WTC11 (cell line): ENCODE data around the gene MTHFD1L. TPM values are rescaled to one million over a fixed set of nuclear protein-coding genes. Genes with fewer than 3 reads are reported as not detected.
"Not testable (repeated sequence)": the region's sequence is repeated elsewhere in the genome, so short reads cannot be mapped to it uniquely, and the experiment has no call there.

Experiments
- ATAC-seq: fragments of 200-7000 bp; cut with Tn5 transposase; 2 replicates; pipeline ENCODE4 v1.10.0; 2021; ENCODE audit warnings: mild to moderate bottlenecking, moderate library complexity
- CTCF ChIA-PET: fragments of 300-600 bp; sonication (Branson Sonifier 250); formaldehyde crosslinking; loops from one replicate; lab custom pipeline; 2021; ENCODE audit warnings: antibody characterized with exemption; lab: Charles Lee
- POLR2A ChIA-PET: fragments of 350-600 bp; sonication (Branson Sonifier 250); formaldehyde crosslinking; loops from one replicate; lab custom pipeline; 2021; ENCODE audit warnings: antibody characterized with exemption; lab: Charles Lee
- DNase-seq: peaks from one replicate; pipeline ENCODE4 v3.0.0; 2021; ENCODE audit warnings: low spot score
- H3K27ac Mint-ChIP-seq: 2 replicates; pipeline ENCODE4 v1.8.0; 2021; ENCODE audit warnings: mixed read lengths
- H3K27me3 Mint-ChIP-seq: 2 replicates; pipeline ENCODE4 v1.8.0; 2021; ENCODE audit warnings: low read depth, mild to moderate bottlenecking, moderate library complexity, mixed read lengths
- H3K36me3 Mint-ChIP-seq: 2 replicates; pipeline ENCODE4 v1.8.0; 2021; ENCODE audit warnings: mixed read lengths
- H3K4me1 Mint-ChIP-seq: 2 replicates; pipeline ENCODE4 v1.8.0; 2022; ENCODE audit warnings: mixed read lengths
- H3K4me3 Mint-ChIP-seq: 2 replicates; pipeline ENCODE4 v1.8.0; 2021; ENCODE audit warnings: mild to moderate bottlenecking, moderate library complexity, mixed read lengths
- H3K9me3 Mint-ChIP-seq: 2 replicates; pipeline ENCODE4 v1.8.0; 2021; ENCODE audit warnings: mixed read lengths
- CDX4 ChIP-seq: fragments of 250-450 bp; sonication (Bioruptor Pico); IDR thresholded peaks from 2 replicates; pipeline ENCODE4 v1.9.0; 2021; ENCODE audit warnings: moderate library complexity, mild to moderate bottlenecking, inconsistent platforms, borderline replicate concordance
- ESRRA ChIP-seq: sonication (generic); formaldehyde crosslinking; IDR thresholded peaks from 2 replicates; pipeline ENCODE4 v1.8.1; 2022; ENCODE audit warnings: mild to moderate bottlenecking, missing genetic modification reagents, borderline replicate concordance
- ETV6 ChIP-seq: sonication (generic); formaldehyde crosslinking; IDR thresholded peaks from 2 replicates; pipeline ENCODE4 v1.8.1; 2022; ENCODE audit warnings: mild to moderate bottlenecking, missing genetic modification reagents
- FOXP4 ChIP-seq: sonication (generic); formaldehyde crosslinking; IDR thresholded peaks from 2 replicates; pipeline ENCODE4 v1.8.0; 2022; ENCODE audit warnings: mild to moderate bottlenecking, missing genetic modification reagents
- JUN ChIP-seq: sonication (generic); formaldehyde crosslinking; IDR thresholded peaks from 2 replicates; pipeline ENCODE4 v1.8.0; 2023; ENCODE audit warnings: mild to moderate bottlenecking, missing genetic modification reagents
- NFATC4 ChIP-seq: fragments of 250-450 bp; sonication (Bioruptor Pico); IDR thresholded peaks from 2 replicates; pipeline ENCODE4 v1.9.0; 2021; ENCODE audit warnings: mild to moderate bottlenecking
- OVOL2 ChIP-seq: fragments of 250-450 bp; sonication (Bioruptor Pico); IDR thresholded peaks from 2 replicates; pipeline ENCODE4 v1.9.0; 2021; ENCODE audit warnings: mild to moderate bottlenecking, borderline replicate concordance
- SMAD3 ChIP-seq: sonication (generic); formaldehyde crosslinking; IDR thresholded peaks from 2 replicates; pipeline ENCODE4 v1.8.0; 2022; ENCODE audit warnings: missing genetic modification reagents, mild to moderate bottlenecking, borderline replicate concordance
- SMAD4 ChIP-seq: sonication (generic); formaldehyde crosslinking; IDR thresholded peaks from 2 replicates; pipeline ENCODE4 v1.8.0; 2022; ENCODE audit warnings: mild to moderate bottlenecking, missing genetic modification reagents
- TCF7 ChIP-seq: sonication (generic); formaldehyde crosslinking; IDR thresholded peaks from 2 replicates; pipeline ENCODE4 v1.8.0; 2022; ENCODE audit warnings: mild to moderate bottlenecking, low read depth, missing genetic modification reagents, moderate library complexity
- ZNF219 ChIP-seq: sonication (generic); formaldehyde crosslinking; IDR thresholded peaks from 2 replicates; pipeline ENCODE4 v1.8.0; 2023; ENCODE audit warnings: missing genetic modification reagents, mild to moderate bottlenecking, borderline replicate concordance
- ZNF512 ChIP-seq: sonication (generic); formaldehyde crosslinking; IDR thresholded peaks from 2 replicates; pipeline ENCODE4 v1.8.1; 2022; ENCODE audit warnings: missing genetic modification reagents, borderline replicate concordance
- total RNA-seq: library from RNA; stranded (reverse); gene quantifications from 3 replicates; pipeline ENCODE4 v1.2.3, GENCODE V29; 2021
- TF ChIP-seq, protein P1 (sequence below): sonication (generic); formaldehyde crosslinking; IDR thresholded peaks from 2 replicates; pipeline ENCODE4 v1.8.0; 2022; ENCODE audit warnings: mild to moderate bottlenecking, missing genetic modification reagents

Gene MTHFD1L
- total RNA-seq, 1 experiment from 2014 or later: 104 TPM

DNA sequence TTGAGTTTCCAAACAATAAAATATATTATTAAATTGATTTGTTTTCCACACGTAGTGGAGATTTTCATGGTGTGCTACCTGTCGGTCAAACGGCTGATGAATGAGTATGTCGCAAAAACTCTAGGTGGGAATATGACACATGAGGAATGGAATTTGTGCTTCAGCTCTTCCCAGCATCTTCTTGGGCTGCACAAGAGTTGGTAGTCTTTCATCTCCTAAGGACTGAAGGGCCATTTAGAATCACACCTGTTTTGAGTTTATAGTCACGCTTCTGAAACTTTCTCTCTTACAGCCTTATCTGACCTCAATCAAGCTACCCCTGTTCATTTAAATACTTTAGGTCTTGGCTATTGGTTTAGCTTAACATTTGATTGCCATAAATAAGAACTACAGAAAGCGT lies 216.6 kb downstream of the MTHFD1L start:
- H3K27ac Mint-ChIP-seq: no peak overlapping the region
- no peaks in the 10 kb centered on the region for H3K4me1 Mint-ChIP-seq
- no peak for TF ChIP-seq CDX4 (CRISPR knock-in tag)
- no peak for TF ChIP-seq FOXP4 (CRISPR knock-in tag)
- TF ChIP-seq ESRRA: no peak
- no peak for TF ChIP-seq SMAD4
- no peak for TF ChIP-seq ETV6 (CRISPR knock-in tag)
- TF ChIP-seq JUN (CRISPR knock-in tag): no peak
- TF ChIP-seq, all 79 proteins: peak for 0
- H3K9me3 Mint-ChIP-seq: no peaks in the 10 kb centered on the region
- ChIA-PET CTCF (interaction anchor here (0.8 to 1.2 kb wide), 4 partner anchors 62 to 242 kb away, joined by 3 to 6 read pairs (median 4); no protein-coding TSS in a partner anchor), POLR2A (interaction anchor here (0.6 kb wide), 1 partner anchor 18 kb away, joined by 5 read pairs; no protein-coding TSS in a partner anchor)
- ATAC-seq: no peak
- no peak for DNase-seq
- no peak overlapping the region for H3K4me3 Mint-ChIP-seq
- no peaks in the 10 kb centered on the region for H3K27me3 Mint-ChIP-seq
- H3K36me3 Mint-ChIP-seq: peaks cover 6% of the 10 kb centered on the region

DNA sequence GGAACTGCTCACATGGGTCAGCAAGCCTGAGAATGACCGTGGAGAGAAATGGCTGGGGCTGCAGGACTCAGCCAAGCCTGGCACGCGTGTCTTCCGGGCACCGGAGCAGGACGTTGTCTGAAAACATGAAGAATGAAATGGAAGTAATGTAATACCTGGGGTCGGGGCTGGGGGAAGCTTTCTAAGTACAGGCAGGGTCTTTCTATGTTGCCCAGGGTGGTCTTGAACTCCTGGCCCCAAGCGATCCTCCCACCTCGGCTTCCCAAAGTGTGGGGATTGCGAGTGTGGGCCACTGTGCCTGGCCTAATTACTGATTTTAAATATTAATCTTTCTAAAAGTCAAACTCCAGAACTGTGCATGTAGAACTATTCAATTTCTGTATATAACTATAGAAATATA lies 218.8 kb downstream of the MTHFD1L start:
- no peaks in the 10 kb centered on the region for H3K27me3 Mint-ChIP-seq
- H3K4me1 Mint-ChIP-seq: peaks cover 20% of the 10 kb centered on the region
- H3K4me3 Mint-ChIP-seq: no peak overlapping the region
- DNase-seq: no peak
- POLR2A ChIA-PET: no interaction called here
- CTCF ChIA-PET: interaction anchor here (0.9 kb wide), 1 partner anchor 192 kb away, joined by 3 read pairs; no protein-coding TSS in a partner anchor
- H3K36me3 Mint-ChIP-seq: no peaks in the 10 kb centered on the region
- TF ChIP-seq CDX4 (CRISPR knock-in tag): no peak
- no peaks in the 10 kb centered on the region for H3K9me3 Mint-ChIP-seq
- H3K27ac Mint-ChIP-seq: no peak overlapping the region; the same call in 1 of the 2 replicates
- no peak for ATAC-seq

DNA sequence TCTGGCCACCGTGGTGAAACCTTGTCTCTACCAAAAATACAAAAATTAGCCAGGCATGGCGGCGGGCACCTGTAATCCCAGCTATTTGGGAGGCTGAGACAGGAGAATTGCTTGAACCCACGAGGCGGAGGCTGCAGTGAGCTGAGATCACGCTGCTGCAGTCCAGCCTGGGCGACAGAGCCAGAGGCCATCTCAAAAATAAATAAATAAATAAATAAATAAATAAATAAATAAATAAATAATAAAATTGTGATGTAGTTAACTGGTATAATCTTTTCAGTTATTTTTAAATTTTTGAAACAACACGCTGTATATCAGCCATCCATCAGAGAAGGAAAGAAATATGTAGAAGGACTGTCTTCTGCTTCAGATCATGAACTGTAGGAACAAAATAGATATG lies 221.6 kb downstream of the MTHFD1L start:
- H3K36me3 Mint-ChIP-seq, H3K4me3 Mint-ChIP-seq, H3K9me3 Mint-ChIP-seq, H3K27ac Mint-ChIP-seq, POLR2A ChIA-PET, ATAC-seq, H3K27me3 Mint-ChIP-seq, DNase-seq: not testable (repeated sequence)
- peaks cover 44% of the 10 kb centered on the region for H3K4me1 Mint-ChIP-seq
- CTCF ChIA-PET: interaction anchor here (1.1 kb wide), 1 partner anchor 9 kb away, joined by 3 read pairs; no protein-coding TSS in a partner anchor

DNA sequence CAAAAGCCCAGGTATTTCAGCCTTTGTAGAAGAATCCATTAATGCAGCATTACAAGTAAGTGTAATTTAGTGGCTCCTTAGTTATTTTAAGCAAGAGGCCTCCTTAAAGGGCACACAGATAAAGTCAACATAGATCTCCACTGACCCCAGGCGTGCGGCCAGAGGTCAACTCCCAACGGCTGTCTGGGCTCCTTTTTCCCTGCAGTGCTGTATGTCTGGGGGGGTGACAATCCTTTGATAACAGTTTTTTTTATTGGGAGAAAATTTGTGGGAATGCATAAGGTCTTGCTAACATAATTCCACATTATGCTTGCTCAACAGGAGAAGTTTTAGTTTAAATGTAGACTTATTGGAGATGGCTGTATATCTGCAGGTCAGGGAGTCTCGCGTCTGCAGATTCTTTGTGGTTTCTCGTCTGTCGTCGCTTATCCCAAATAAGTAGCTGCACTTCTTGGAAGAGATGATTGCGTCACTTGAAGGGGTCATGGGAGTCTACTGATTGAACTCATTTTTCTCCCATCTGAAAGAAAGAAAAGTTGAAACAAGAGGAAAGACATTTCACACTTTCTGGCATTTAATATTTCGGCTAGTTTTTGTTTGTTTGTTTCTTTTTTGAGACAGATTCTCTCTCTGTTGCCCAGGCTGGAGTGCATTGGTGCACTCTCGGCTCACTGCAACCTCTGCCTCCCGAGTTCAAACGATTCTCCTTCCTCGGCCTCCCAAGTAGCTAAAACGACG lies 222.5 kb downstream of the MTHFD1L start:
- POLR2A ChIA-PET: interaction anchor here (0.6 kb wide), 1 partner anchor 1019 kb away, joined by 3 read pairs; the partner anchor contains the start of gene ULBP3
- H3K4me3 Mint-ChIP-seq: no peak overlapping the region
- no peak for DNase-seq

More for the DNA sequence above, 222.5 kb downstream of the MTHFD1L start:
- no peaks in the 10 kb centered on the region for H3K27me3 Mint-ChIP-seq
- H3K36me3 Mint-ChIP-seq: peaks cover 12% of the 10 kb centered on the region
- H3K9me3 Mint-ChIP-seq: no peaks in the 10 kb centered on the region
- CTCF ChIA-PET: interaction anchor here (1.2 to 3.2 kb wide), 3 partner anchors 74 to 242 kb away, joined by 4 to 16 read pairs (median 5); no protein-coding TSS in a partner anchor
- TF ChIP-seq ZNF512 (no peak), SMAD3 (CRISPR knock-in tag) (no peak), ETV6 (CRISPR knock-in tag) (no peak), OVOL2 (no peak), ZNF219 (CRISPR knock-in tag) (no peak), TCF7 (CRISPR knock-in tag) (no peak), NFATC4 (CRISPR knock-in tag) (no peak)
- TF ChIP-seq, protein P1, sequence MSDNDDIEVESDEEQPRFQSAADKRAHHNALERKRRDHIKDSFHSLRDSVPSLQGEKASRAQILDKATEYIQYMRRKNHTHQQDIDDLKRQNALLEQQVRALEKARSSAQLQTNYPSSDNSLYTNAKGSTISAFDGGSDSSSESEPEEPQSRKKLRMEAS (CRISPR knock-in tag): no peak
- ATAC-seq: peak; percentile 14; the same call in 1 of the 2 replicates
- peaks cover 44% of the 10 kb centered on the region for H3K4me1 Mint-ChIP-seq
- peak overlapping the region; percentile 66 for H3K27ac Mint-ChIP-seq
